Embryonic facial prominence (tissue), 1 donor: ENCODE measurements around the gene C12orf42.

Source experiments
- DNase-seq: peaks from one replicate; pipeline ENCODE4 v3.0.0-alpha.2; 2016; ENCODE audit errors: extremely low spot score

Gene C12orf42

DNA sequence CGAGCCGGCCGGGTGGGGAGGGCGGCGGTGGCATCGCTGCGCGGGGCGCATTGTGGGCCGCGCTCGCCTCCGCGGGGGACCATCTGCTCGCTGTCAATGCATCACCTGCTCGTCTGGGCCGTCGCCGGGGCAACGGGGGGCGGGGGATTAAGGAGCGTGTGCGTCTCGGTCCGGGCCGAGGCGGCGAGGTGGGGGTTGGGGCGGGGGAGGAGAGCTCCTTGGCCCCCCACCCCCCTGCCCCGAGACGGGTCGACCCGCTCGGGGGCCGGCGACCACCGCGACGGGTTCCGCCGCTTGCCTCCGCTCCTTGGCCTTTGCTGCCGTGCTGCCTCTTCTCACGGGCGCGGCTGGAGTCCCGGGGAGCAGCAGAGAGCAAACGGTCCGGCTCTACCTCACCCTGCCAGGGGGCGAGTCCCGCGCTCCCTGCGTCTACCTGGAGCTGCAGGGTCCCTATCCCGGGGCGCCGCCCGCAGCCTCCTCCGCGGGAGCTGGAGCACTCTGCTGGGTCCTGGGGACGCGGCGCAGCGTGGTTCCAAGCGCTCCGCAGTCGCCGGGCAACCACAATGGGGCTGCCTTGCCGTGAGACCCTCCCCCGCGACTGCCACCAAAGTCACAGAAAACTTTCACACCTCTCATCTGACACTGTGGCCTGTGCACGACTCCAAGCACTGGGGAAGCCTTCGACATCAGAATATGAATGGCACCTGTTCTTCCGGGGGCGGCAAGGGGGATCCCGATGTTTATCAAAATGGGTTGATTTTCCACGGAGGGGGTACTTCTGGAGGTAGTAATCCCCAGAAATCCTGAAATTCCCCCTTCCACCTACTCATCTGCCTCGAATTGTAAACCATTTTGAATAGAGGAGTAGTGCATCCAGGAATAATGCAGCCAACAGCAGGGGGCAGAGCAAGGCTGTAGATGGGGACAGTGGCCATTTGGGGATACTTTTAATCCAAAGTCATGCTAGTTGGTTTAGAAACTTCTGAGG is at the start of gene C12orf42:
TSS of gene C12orf42 (minus strand) at position 500 of the 988 bp plus-strand sequence. CDS start 17,542 bp downstream, outside the sequence.
- no peak for DNase-seq

DNA sequence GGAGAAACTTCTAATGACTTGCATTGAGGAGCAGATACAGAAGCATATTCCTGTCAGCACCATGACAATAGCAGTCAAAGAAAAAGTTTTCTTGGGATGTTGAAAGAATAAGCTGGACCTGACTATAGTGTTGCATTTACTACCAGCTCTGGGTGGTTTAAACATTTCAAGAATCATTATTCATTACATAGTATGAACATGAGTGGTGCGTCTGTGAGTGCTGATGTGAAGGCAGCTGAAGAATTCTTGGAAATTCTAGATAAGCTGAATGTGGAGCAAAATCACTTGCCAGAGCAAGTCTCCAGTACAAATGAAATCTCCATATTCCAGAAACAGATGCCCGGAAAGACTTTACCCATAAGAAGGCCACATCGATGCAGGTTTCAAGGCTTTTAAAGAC is 46.3 kb upstream of the C12orf42 start:
- DNase-seq, result no peak

DNA sequence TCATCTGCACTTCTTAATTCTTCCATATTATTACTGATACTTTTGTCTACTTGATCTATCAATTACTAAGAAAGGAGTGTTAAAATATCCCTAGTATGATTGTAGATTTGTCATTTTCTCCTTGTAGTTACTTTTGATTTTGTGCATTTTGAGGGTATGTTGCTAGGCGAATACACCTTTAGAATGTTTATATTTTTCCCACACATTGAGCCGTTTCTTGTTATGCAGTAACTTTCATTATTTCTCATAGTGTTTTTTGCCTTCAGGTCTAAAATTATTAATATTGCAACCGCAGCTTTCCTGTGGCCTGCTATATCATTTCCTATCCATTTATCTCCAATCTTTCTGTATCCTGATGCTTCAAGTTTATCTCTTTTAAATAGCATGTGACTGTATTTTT is 44.6 kb upstream of the C12orf42 start:
- no peak for DNase-seq

DNA sequence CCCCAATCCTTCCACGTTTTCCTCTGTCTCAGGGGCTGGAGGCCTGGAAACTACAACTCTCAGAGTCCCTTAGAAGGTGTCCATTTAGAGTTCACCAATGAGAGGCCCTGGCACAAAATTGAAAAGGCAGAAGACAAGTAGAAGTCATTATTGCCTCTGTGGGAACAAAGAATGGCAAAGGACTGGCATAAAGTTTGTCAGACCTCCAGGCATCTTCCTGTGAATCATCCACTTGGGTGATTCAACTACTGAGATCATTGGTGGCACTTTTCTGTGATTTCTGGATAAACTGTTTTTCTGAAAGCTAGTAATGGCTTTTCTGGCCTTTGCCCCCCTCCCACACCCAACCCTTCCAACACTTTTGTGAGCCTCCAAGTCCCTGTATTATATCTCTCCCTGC is 42.6 kb upstream of the C12orf42 start:
- DNase-seq, result no peak

DNA sequence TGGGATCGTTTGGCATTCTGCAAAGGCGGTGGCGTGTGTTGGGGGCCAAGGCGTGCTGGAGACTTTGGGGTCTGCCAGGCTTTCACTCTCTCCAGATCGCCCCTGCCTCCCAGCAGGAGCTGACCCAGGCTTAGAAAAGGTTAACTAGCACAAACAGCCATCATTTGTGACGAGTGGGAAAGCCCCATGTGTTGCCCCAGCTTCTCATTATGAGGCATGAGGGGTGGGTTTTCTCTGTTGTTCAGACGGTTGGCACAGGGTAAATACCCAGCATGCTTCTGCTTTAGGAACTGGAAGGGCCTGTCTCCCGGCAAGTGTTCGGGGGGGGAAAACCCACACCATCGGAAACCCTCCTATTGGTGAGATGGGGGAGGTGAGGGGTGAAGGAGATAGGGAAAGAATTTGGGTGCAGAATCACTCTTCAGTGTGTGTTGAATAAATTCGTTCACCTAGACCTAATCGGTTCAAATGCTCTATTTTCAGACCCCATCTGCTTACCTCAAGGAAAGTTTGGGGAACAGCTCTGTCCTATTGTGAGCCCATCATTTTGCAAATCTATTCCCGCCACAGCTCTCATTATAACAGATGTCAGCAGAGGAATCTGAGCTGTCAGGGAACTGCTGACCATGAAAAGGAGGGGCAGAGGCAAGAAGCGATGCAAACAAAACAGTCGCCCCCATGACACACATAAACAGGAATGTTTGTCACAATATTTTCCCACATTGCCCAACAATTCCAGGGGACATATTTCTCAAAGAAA is 34.7 kb upstream of the C12orf42 start:
- no peak for DNase-seq

DNA sequence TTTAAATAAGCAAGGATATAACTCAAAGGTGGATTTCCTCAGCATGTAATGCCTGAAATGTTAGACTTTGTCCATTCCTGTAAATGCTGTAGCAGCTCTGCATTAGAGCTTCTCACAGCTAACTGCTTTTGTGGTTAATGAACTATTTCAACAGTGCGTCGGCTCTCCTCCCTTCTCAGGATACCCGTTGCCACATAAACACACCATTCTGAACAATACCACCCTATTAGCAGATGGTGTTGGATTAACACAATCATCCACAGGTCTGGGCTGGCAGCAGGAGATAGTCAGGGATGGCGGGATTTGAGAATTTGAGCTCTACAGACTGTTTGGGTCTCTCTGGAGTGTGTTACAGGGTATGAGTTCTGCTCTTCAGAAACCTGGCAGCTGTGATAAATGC is 33.5 kb upstream of the C12orf42 start:
- DNase-seq, result no peak

DNA sequence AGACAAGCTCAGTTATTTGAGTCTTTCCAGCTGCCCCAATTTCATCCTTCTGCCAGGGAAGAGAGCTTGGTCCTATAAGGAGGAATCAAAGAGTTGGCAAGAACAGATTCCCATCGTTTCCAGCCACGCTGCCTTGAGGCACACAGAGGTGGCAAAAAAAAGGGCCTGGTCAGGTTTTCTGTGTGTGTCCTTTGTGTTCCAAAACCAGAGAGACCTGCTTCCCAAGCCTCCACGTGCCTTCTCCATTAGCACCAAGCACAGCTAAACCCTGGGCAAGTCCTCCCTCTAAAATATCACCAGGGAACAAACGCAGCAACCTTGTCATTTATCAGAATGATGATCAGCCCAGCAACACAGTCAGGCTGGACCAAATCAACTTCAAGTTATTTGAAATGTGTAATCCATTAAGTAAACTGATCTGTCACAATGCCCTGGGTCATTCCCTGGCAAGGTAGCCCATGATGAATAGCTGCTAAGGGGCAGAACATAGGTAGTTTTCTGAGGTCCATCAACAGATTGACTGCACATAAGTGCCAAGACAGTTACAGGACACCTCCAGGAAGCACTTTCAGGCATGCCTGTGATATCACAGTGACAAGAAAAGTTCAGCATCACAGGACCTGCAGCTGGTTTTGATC is 28.6 kb upstream of the C12orf42 start:
- no peak for DNase-seq

DNA sequence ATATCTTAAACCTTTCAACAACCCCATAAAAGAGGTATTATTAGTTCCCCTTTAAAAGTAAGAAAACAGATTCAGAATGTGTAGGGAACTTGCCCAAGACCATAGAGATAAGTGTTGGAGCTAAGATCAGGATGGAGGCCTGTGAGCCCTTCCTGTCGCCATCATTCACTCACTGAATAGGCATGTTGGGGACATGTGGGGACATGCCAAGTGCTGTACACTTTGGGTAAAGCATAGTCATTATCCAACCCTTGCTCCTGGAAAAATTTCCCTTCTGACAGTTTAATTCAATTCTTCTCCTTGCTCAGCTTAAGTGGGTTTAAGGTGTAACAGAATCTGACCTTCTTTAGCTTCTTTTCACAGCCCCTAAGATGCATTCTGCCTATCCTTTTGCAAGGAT is 28.0 kb upstream of the C12orf42 start:
- DNase-seq, result no peak

DNA sequence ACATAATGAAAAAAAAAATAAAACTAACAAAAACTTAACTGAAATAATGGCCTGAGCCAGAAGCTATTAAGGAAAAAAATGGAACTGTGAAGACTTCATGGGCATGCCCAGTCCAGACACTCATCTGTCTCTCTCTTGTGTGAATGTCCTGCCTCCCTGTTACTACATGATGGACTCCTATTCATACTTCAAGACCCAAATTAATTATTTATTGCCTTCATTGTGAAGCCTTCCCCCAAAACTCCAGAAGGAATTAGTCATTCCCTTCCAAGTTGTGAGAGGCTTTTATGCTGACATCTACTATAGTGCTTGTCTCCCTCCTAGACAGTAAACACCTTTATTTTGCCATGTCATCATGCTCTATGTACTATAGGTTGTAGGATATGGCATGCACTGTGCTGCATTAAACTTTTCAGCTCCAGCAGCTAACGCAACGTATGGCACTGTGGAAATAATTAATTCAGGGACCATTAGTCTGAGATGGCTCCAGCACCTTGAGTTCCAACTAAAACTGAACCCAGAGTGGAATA is 25.0 kb upstream of the C12orf42 start:
- no peak for DNase-seq

DNA sequence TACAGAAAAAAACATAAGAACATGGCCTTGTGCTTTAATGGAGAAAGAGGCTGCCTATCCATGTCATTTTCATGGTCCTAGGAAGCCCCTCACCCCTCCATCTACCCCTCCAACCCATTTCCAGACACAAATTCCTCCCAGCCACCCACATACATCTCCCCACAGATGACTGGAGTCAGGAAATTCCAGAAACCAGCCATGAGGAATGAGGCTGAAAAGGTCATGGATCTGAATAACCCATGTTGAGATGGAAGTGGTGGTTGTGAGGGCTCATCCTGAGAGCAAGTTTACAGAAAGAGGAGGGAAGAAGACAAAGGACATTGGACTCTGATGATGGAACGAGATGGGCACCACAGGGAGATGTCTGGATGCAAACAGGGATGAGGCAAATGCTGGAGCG is 23.9 kb upstream of the C12orf42 start:
- DNase-seq, result no peak

DNA sequence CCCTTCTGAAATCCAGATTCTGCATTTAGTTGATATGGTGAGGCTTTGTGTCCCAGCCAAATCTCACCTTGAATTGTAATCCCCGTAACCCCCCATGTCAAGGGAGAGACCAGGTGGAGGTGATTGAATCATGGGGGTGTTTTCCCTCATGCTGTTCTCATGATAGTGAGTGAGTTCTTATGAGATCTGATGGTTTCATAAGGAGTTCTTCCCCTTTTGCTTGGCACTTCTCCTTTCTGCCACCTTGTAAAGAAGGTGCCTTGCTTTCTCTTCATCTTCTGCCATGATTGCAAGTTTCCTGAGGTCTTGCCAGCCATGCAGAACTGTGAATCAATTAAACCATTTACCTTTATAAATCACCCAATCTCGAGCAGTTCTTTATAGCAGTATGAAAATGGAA is 23.1 kb upstream of the C12orf42 start:
- DNase-seq, result no peak

DNA sequence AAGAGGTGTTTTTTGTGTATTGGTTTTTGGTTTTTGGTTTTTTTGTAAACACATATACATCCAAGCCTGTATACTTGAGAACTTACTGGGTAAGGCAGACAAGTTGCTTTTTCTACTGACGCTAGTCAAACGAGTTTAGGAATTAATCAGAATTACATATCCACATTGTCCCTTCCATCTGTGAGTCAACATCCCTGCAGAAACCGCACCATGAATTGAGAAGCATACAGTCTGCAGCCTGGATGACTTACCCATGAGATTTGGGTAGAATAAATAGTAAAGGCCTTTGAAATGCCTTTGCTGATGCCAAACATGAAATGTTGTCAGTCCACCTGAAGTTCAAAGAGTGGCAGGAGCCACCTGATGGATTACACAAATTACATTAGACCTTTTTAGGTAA is 21.4 kb upstream of the C12orf42 start:
- no peak for DNase-seq

DNA sequence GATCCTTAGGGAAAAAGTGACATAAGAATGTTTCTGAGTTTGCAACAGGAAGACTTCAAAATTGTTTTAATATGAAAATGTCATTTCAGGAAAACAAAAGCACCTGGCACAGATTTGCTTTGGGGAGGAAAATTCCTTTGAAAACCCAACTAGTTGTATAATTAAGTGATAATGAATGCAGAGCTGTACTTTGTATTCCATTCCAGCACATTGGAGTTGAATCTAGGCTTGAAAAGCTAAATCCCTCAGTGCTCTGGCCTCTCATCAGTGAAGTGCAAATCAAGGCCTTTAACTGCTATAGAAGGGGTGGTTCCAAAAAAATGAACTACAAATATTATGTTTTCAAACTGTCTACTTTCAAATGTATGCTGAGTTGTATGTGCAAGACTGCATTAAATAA is 19.6 kb upstream of the C12orf42 start:
- DNase-seq, result no peak

DNA sequence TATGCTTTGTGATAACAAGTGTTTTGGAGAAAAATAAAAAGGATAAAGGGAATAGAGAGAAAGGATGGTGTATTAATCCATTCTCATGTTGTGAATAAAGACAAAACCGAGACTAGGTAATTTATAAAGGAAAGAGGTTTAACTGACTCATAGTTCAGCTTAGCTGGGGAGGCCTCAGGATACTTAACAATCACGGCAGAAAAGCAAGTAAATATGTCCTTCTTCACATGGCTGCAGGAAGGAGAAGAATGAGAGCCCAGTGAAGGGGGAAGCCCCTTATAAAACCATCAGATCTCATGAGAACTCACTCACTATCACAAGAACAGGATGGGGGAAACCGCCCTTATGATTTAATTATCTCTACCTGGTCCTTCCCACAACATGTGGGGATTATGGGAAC is 18.1 kb upstream of the C12orf42 start:
- DNase-seq, result no peak

DNA sequence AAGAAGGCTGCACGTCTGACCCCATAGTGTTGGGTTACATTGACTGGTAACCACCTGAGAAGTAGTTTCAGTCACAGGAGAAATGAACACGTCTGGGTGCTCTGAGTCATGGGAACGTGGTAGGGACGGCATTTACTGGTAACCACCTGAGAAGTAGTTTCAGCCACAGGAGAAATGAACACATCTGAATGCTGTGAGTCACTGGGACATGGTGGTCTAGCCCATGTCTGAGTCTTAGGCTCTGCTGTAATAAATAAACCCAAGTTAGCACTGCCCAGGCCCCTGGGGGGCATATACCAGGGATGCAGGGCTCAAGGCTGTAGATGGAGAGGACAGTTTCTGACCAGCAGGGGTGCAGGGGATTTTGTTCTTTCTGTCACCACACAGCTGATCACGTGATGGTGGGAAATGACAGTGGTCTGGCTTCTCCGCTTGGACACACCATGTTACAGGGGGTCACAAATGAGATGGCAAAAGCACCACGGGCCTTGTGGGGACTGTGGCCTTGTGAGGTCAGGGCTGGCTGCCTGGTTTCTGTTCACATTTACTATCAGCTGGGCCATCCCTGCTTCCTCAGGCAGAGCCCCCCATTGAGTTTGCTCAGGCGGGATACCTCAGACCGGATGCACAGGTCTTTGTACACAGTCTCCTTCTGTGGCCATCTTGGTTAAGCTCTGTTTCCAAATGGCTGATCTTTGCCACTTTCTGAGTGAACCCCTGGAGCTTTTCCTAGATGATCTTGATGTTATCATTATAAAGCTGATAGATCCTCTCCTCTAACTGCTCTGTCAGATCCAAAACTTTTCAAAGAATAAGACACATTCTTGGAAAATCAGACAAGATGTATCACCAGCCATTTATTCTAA is 9.8 kb upstream of the C12orf42 start:
- DNase-seq, result no peak

DNA sequence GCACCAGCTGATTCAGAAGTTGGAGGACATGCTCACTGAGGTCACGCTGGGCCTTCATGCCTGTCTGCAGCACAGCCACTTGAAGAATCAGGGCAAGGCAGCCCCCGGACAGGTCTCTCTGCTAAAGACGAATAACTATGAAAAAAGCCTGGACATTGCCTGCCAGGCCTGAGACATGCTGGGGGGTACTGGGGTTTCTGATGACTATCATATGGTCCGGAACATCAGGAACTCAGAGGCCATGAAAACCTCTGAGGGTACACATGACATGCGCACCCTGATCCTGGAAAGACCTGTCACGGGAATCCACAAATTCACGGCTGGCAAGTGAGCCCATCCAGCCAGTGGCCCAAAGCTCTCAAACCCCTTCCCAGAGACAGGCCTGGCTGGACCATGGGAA is 8.8 kb upstream of the C12orf42 start:
- DNase-seq, result no peak

DNA sequence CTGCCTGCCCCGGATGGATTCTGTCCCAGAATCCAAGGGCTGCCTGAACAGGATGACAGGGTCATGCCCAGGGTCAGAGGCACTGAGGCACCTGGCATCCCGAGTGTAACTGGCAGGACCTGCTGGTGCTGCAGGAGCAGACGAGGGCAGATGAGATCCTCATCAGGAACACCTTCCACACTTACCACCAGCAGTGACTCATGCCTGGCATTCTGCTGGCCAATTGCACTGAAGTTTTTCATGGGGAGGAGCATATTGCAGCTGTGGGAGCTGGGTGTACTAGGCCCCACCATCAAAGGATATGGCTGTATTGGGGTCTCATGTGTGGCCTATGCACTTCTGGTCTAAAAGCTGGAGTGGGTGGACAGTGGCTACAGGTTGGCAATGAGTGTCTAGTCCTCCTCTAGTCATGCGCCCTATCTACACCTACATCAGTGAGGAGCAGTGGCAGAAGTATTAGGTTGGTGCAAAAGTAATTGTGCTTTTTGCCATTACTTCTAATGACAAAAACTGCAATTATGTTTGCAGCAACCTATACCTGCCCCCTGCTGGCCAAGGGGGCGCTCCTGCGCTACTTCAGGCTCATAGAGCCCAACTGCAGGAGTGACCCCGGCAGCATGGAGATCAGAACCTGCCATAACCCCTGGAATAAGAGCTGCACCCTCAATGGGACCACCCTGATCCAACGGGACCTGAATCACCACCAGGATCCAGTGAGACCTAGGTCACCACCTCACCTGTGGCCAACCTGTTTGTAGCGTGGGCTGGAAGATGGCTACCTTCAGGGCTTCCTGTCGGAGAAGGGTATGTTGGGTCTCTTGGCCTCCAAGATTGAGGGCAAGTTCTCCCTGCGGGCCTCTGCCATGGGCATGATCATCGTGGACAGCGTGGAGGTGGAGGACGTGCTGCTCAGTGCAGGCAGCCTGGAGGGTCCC is 8.0 kb upstream of the C12orf42 start:
- DNase-seq, result no peak

DNA sequence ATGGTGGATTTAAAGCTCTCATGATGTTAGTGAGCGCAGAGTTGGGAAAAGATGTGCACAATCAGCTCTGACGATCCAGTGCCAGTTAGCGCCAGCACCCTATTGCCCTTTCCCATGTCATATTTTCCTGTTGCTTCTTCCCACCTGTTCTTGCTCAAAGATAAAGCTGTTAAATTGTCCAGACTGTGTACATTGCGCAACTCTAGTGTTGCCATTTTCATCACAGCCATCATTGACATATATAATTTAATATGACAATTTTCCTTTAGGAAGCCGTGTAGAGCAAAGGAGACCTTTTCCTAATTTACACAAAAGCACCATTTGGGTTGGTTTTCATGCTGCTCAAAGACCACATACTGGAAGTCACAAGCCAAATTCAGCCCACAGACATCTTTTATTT is 5.7 kb upstream of the C12orf42 start:
- no peak for DNase-seq

DNA sequence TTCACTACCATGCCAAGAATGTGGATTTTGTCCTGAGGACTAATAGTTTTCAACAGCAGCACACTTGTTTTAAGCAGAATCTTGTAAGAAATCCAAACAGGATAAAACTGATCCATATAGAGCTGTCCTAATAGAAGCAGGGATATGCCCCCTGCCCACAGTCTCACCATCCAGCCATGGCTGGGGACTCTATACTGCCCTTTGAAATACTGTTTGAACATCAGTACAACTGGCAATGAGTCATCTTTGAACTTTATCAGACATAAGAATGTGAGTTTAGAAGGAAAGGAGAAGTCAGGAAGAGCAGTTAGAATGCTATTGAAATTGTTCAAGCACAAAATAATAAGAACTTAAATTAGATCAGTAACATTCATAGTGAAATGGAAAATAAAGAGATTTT is 3.8 kb upstream of the C12orf42 start:
- DNase-seq, result no peak

DNA sequence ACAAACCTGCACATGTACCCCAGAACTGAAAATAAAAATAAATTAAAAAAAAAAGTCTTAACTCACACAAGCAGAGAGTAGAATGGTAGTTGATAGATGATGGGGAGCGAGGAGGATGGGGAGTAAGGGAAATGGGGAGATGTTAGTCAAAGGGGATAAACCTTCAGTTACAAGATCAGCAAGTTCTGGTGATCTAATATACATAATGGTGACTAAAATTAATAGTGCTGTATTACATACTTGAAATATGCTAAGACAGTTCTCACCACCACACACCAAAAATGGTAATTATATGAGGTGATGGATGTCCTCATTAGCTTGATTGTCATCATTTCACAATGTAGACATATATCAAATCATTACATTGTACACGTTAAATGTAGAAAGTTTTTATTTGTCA is 3.2 kb upstream of the C12orf42 start:
- DNase-seq, result no peak
